OCI-LY7 (cell line): ENCODE data around the gene SSBP4. TPM values are rescaled to one million over a fixed set of nuclear protein-coding genes. Genes with fewer than 3 reads are reported as not detected.

Experiments
- BruUV-seq: library from RNA; stranded (reverse); fragments of 400-500 nt; replicated peaks from 2 replicates; lab custom pipeline; 2021; lab: Mats Ljungman, UMichigan
- CTCF ChIA-PET: fragments of 300-600 bp; sonication (Branson Sonifier 250); formaldehyde crosslinking; loops from one replicate; lab custom pipeline; 2022; ENCODE audit warnings: antibody characterized with exemption; ENCODE audit not compliant: unreplicated experiment; lab: Charles Lee
- POLR2A ChIA-PET: fragments of 300-600 bp; sonication (Branson Sonifier 250); formaldehyde crosslinking; loops from one replicate; lab custom pipeline; 2022; ENCODE audit warnings: antibody characterized with exemption; lab: Charles Lee
- DNase-seq: peaks from one replicate; pipeline ENCODE4 v3.0.0-alpha.2; 2015; ENCODE audit warnings: low spot score
- H2AFZ ChIP-seq: fragments of 200-600 bp; sonication (generic), shearing (Covaris generic); 2 replicates; pipeline ENCODE4 v1.6.1; 2014; ENCODE audit warnings: mild to moderate bottlenecking, antibody characterized with exemption, low read length, moderate library complexity
- H3K27ac ChIP-seq: fragments of 200-600 bp; sonication (generic); 2 replicates; pipeline ENCODE4 v1.5.1; 2014; ENCODE audit warnings: mixed run types, low read depth, mild to moderate bottlenecking, moderate library complexity, low read length, inconsistent platforms; ENCODE audit not compliant: poor library complexity, severe bottlenecking
- H3K36me3 ChIP-seq: fragments of 200-600 bp; sonication (generic); 2 replicates; pipeline ENCODE4 v1.6.1; 2014; ENCODE audit warnings: mild to moderate bottlenecking, antibody characterized with exemption, low read length, moderate library complexity, mixed read lengths; ENCODE audit not compliant: insufficient read depth
- H3K4me1 ChIP-seq: fragments of 200-600 bp; sonication (generic); 2 replicates; pipeline ENCODE4 v1.5.1; 2014; ENCODE audit warnings: mild to moderate bottlenecking, low read length; ENCODE audit not compliant: insufficient read depth, poor library complexity, severe bottlenecking
- H3K4me2 ChIP-seq: fragments of 200-600 bp; sonication (generic); 2 replicates; pipeline ENCODE4 v1.6.1; 2014; ENCODE audit warnings: mild to moderate bottlenecking, low read length
- H3K4me3 ChIP-seq: fragments of 200-600 bp; sonication (generic); 2 replicates; pipeline ENCODE4 v1.5.1; 2014; ENCODE audit warnings: mild to moderate bottlenecking, low read depth, low read length; ENCODE audit not compliant: poor library complexity, severe bottlenecking
- H3K79me2 ChIP-seq: fragments of 200-600 bp; sonication (generic); 2 replicates; pipeline ENCODE4 v1.6.1; 2016; ENCODE audit warnings: low read depth, mild to moderate bottlenecking, low read length, moderate library complexity, mixed read lengths; ENCODE audit not compliant: insufficient read depth
- H3K9me2 ChIP-seq: fragments of 200-600 bp; sonication (generic); 2 replicates; pipeline ENCODE4 v1.6.1; 2016; ENCODE audit warnings: mild to moderate bottlenecking, low read length, mixed read lengths; ENCODE audit not compliant: insufficient read depth
- H3K9me3 ChIP-seq: fragments of 200-600 bp; sonication (generic); 2 replicates; pipeline ENCODE4 v1.6.1; 2014; ENCODE audit warnings: mild to moderate bottlenecking, mixed run types, low read length, mixed read lengths
- H4K20me1 ChIP-seq: fragments of 200-600 bp; sonication (generic); 2 replicates; pipeline ENCODE4 v1.6.1; 2014; ENCODE audit warnings: mild to moderate bottlenecking, antibody characterized with exemption, low read length, moderate library complexity, mixed read lengths; ENCODE audit not compliant: insufficient read depth
- EZH2phosphoT487 ChIP-seq: fragments of 200-600 bp; sonication (generic); IDR thresholded peaks from 2 replicates; pipeline ENCODE4 v1.6.1; 2018; ENCODE audit warnings: low read depth, borderline replicate concordance, mild to moderate bottlenecking, mixed run types, antibody characterized with exemption, low read length, moderate library complexity, mixed read lengths
- intact Hi-C: fragments of 100-400 bp; cut with micrococcal nuclease; formaldehyde crosslinking; loops from one replicate; pipeline ENCODE4 v1.10.0; 2022; ENCODE audit not compliant: unreplicated experiment
- total RNA-seq, 2 experiments: library from RNA; depleted of rRNA in 1 of 2; stranded (reverse); fragments of >200 nt in 1 of 2; shearing (Covaris generic) in 1 of 2; gene quantifications; 2 replicates each; pipeline ENCODE4 v1.2.3, GENCODE V29; 2014 to 2022
- TF ChIP-seq, protein P1 (sequence below): fragments of 200-600 bp; sonication (generic); conservative IDR thresholded peaks from 2 replicates; pipeline ENCODE4 v1.5.1; 2014; ENCODE audit warnings: mild to moderate bottlenecking, antibody characterized with exemption, low read length, moderate library complexity, mixed read lengths

SSBP4 gene
- total RNA-seq, 2 experiments from 2014 or later: 92.9 to 117 TPM

DNA sequence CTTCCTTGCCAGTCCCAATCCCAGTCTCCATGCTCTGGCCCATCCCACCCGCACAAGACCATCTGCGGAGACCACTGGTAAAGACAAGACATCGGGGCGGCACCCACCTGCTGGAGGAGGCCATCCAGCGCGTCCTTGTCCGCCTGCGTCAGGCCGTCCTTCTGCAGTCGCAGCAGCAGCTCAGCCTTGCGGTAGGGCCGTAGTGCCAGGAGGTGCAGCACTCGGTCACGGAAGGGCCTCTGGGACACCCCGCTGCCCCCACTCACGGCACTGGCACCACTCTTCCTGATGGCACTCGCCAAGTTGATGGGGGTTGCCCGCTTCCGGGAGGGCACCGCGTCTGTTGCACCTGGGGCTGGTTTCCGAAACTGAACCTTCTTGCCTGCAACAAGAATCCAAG, 42.3 kb downstream of the SSBP4 start:
- CTCF ChIA-PET: no interaction called here
- BruUV-seq: no TSS peak
- H3K36me3 ChIP-seq: peaks cover 40% of the 10 kb centered on the region
- H3K9me3 ChIP-seq: no peaks in the 10 kb centered on the region
- TF ChIP-seq, protein P1, sequence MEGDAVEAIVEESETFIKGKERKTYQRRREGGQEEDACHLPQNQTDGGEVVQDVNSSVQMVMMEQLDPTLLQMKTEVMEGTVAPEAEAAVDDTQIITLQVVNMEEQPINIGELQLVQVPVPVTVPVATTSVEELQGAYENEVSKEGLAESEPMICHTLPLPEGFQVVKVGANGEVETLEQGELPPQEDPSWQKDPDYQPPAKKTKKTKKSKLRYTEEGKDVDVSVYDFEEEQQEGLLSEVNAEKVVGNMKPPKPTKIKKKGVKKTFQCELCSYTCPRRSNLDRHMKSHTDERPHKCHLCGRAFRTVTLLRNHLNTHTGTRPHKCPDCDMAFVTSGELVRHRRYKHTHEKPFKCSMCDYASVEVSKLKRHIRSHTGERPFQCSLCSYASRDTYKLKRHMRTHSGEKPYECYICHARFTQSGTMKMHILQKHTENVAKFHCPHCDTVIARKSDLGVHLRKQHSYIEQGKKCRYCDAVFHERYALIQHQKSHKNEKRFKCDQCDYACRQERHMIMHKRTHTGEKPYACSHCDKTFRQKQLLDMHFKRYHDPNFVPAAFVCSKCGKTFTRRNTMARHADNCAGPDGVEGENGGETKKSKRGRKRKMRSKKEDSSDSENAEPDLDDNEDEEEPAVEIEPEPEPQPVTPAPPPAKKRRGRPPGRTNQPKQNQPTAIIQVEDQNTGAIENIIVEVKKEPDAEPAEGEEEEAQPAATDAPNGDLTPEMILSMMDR: no peak
- TF ChIP-seq EZH2phosphoT487: no peak
- no peaks in the 10 kb centered on the region for H3K4me1 ChIP-seq
- no peaks in the 10 kb centered on the region for H3K9me2 ChIP-seq
- intact Hi-C loops: no loop called here
- H3K27ac ChIP-seq: no peak overlapping the region
- H3K79me2 ChIP-seq: no peaks in the 10 kb centered on the region
- H2AFZ ChIP-seq: no peak overlapping the region
- no peak overlapping the region for H3K4me3 ChIP-seq
- no peak for DNase-seq
- no peaks in the 10 kb centered on the region for H4K20me1 ChIP-seq
- POLR2A ChIA-PET: no interaction called here
- H3K4me2 ChIP-seq: no peak overlapping the region

DNA sequence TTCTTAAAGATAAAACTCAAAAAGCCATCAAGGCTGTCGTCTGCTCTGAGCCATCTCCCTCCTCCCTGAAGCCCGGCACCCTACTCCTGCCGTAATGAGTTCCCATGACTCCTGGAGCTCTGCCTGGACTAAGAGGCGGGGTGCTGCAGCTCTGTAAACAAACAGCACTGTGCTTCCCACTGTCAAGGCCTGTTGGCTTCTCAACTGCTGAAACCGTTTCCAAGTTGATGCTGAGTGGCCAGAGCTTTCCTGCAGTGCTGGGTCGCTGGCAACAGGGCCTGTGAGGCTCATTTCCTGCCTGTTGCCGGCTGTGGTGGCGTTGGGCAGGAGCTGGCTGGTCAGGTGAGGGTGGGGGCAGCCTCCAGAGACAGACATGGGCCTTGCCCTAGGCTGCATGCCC, 45.4 kb downstream of the SSBP4 start:
- H3K4me3 ChIP-seq: no peak overlapping the region
- H4K20me1 ChIP-seq: no peaks in the 10 kb centered on the region
- H3K9me2 ChIP-seq: no peaks in the 10 kb centered on the region
- no peak overlapping the region for H3K4me2 ChIP-seq
- TF ChIP-seq, protein P1: no peak
- TF ChIP-seq EZH2phosphoT487: no peak
- H3K27ac ChIP-seq: no peak overlapping the region
- POLR2A ChIA-PET: no interaction called here
- CTCF ChIA-PET: no interaction called here
- no peaks in the 10 kb centered on the region for H3K9me3 ChIP-seq
- DNase-seq: no peak
- BruUV-seq: no TSS peak
- intact Hi-C loops: no loop called here
- H3K79me2 ChIP-seq: no peaks in the 10 kb centered on the region
- H3K4me1 ChIP-seq: no peaks in the 10 kb centered on the region
- no peak overlapping the region for H2AFZ ChIP-seq
- peaks cover 33% of the 10 kb centered on the region for H3K36me3 ChIP-seq

DNA sequence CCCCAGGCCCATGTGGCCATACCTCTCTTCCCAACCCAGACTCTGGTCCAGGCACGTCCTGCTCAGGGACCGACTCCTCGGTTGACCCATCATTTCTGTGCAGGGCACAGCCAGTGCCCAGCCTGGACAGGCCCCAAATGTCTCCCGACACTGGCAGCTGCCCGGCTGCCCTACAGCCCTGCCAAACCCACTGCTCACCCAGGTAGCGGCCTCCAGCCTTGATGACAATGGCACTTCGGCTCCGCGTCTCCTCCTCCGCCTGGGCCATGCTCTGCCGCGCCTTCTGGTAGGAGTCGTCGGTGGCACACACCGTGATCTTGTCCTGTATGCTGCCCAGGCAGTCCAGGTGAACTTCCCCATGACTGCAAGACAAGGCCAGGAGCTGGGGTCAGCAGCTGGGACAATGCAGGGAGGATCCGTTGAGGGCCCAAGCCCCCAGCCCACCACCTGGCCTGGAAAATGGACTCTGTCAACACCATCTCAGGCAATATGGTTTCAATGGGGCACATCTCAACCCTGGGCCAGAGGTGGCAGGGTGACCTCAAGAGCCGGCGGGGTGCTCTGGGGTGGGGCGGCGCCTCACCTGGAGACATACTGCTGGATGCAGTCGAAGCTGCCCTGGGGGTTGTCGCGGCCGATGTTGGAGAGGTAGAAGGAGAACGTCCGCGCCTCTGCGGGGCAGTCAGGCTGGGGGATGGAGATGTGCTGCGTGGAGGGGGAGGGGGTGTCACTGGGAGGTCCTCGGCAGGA, 46.2 kb downstream of the SSBP4 start:
- no peak overlapping the region for H3K4me3 ChIP-seq
- TF ChIP-seq EZH2phosphoT487: no peak
- TF ChIP-seq, protein P1: no peak
- intact Hi-C loops: no loop called here
- CTCF ChIA-PET: no interaction called here
- no peaks in the 10 kb centered on the region for H3K9me3 ChIP-seq
- no peak for DNase-seq
- H2AFZ ChIP-seq: no peak overlapping the region
- no peak overlapping the region for H3K4me2 ChIP-seq
- peaks cover 27% of the 10 kb centered on the region; the same call in 1 of the 2 replicates for H3K36me3 ChIP-seq
- POLR2A ChIA-PET: no interaction called here
- H4K20me1 ChIP-seq: no peaks in the 10 kb centered on the region
- H3K4me1 ChIP-seq: no peaks in the 10 kb centered on the region
- H3K9me2 ChIP-seq: no peaks in the 10 kb centered on the region
- no TSS peak for BruUV-seq
- H3K27ac ChIP-seq: no peak overlapping the region
- H3K79me2 ChIP-seq: no peaks in the 10 kb centered on the region
